ENCODE data around the gene ODAD4.

GRCh38 chr17:41996855-41997164, 66.4 kb downstream of the ODAD4 start:
- TF ChIP-seq CTCF (conservative IDR thresholded peaks at IDR 0.05; ENCODE audit: low read length) (no peak), EZH2phosphoT487 (IDR thresholded peaks at IDR 0.05; ENCODE audit: borderline replicate concordance, low read depth, low read length) (no peak)
